Brain microvascular endothelial cell (primary cell): Measurements from ENCODE around the gene SHLD1.

Source experiments
- DNase-seq: peaks from one replicate; pipeline ENCODE4 v3.0.0-alpha.2; 2020
- H3K27ac ChIP-seq: fragments of 250-450 bp; sonication (Bioruptor Pico); 2 replicates; pipeline ENCODE4 v1.5.1; 2020; ENCODE audit warnings: mild to moderate bottlenecking, moderate library complexity
- H3K27me3 ChIP-seq: fragments of 250-450 bp; sonication (Bioruptor Pico); replicated peaks from 2 replicates; pipeline ENCODE4 v1.5.1; 2020; ENCODE audit warnings: mild to moderate bottlenecking
- H3K36me3 ChIP-seq: fragments of 250-450 bp; sonication (Bioruptor Pico); replicated peaks from 2 replicates; pipeline ENCODE4 v1.5.1; 2020; ENCODE audit warnings: mild to moderate bottlenecking
- H3K4me3 ChIP-seq: 2 replicates; pipeline ENCODE4 v1.5.1; 2011; ENCODE audit warnings: low read depth, mild to moderate bottlenecking, control low read depth, low read length, moderate library complexity
- in situ Hi-C: cut with HindIII; loops from 2 replicates; pipeline ENCODE4 v1.10.0; 2017; ENCODE audit warnings: low sequenced_read_pairs, low pct_ligation_motif_present
- TF ChIP-seq, protein P1 (sequence below): IDR thresholded peaks from 2 replicates; pipeline ENCODE4 v1.5.1; 2011; ENCODE audit warnings: low read depth, mild to moderate bottlenecking, moderate library complexity, low read length, control low read depth, inconsistent platforms; ENCODE audit errors: missing control alignments

Gene SHLD1

DNA sequence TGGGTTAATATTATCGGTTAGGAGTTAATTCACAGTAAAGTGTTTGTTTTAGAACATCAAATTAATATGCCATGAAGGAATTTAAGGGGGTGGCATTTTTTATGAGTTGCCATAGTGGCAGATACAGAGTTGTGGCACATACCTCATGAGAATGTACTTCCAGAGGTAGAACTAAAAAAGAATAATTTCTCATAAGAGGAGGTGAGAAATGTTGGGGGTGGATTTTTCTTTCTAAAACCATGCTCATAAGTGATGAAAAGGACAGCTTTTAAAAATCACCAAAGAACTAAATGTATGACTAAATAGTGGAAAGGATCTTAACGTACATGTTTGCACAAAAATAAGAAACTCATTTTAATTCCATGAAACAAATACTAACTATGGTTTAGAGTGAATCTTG lies 58.7 kb downstream of the SHLD1 start:
- Histone ChIP-seq H3K27ac (no peak overlapping the region), H3K4me3 (no peak overlapping the region), H3K36me3 (no peaks in the 10 kb centered on the region), H3K27me3 (no peaks in the 10 kb centered on the region)
- in situ Hi-C loops: no loop called here
- no peak for DNase-seq
- TF ChIP-seq, protein P1, sequence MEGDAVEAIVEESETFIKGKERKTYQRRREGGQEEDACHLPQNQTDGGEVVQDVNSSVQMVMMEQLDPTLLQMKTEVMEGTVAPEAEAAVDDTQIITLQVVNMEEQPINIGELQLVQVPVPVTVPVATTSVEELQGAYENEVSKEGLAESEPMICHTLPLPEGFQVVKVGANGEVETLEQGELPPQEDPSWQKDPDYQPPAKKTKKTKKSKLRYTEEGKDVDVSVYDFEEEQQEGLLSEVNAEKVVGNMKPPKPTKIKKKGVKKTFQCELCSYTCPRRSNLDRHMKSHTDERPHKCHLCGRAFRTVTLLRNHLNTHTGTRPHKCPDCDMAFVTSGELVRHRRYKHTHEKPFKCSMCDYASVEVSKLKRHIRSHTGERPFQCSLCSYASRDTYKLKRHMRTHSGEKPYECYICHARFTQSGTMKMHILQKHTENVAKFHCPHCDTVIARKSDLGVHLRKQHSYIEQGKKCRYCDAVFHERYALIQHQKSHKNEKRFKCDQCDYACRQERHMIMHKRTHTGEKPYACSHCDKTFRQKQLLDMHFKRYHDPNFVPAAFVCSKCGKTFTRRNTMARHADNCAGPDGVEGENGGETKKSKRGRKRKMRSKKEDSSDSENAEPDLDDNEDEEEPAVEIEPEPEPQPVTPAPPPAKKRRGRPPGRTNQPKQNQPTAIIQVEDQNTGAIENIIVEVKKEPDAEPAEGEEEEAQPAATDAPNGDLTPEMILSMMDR: no peak

DNA sequence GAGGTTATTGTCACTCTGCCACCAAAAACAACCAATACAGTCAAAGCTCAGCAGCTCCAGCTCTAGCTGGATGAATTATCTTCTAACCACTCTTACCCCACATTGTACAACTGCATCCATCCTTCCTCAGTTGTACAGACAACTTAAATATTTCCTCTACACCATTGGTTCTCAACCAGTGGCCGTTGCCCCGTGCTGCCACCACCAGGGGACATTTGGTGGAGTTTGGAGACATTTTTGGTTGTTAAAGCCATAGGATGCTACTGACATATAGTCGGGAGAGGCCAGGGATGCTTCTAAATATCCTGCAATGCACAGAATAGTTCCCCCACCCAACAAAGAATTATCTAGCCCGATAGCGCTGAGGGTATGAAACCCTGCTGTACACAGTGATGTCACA lies 59.3 kb downstream of the SHLD1 start:
- TF ChIP-seq, protein P1: no peak
- in situ Hi-C loops: no loop called here
- no peak overlapping the region for H3K4me3 ChIP-seq
- no peaks in the 10 kb centered on the region for H3K36me3 ChIP-seq
- no peak for DNase-seq
- no peak overlapping the region for H3K27ac ChIP-seq
- H3K27me3 ChIP-seq: no peaks in the 10 kb centered on the region

DNA sequence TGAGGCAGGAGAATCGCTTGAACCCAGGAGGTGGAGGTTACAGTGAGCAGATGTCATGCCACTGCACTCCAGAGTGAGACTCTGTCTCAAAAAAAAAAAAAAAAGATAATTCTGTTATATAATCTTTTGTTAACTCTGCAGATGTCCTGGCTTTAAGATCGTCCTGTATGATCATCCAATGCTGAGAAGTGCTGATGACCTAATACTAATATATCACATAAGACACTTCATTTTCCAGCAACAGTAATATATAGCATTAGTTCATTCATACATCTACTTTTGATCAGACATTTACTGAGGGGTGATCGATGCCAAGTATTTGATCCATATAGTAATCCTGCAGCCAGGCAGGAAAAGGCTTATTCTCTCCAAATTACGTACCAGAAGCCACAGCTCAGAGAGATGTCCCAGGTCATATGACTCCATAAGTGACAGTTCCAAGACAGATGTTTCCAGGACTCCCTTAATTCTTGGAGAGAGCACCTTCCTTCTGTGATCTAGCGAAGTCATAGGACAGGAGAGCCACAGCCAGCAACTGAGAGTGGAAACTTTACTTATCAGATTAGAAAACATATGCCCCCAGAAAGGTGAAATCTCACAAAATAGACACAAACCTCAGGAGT lies 60.7 kb downstream of the SHLD1 start:
- Histone ChIP-seq H3K36me3 (no peaks in the 10 kb centered on the region), H3K27ac (no peak overlapping the region), H3K27me3 (no peaks in the 10 kb centered on the region), H3K4me3 (no peak overlapping the region)
- TF ChIP-seq, protein P1: no peak
- DNase-seq: no peak
- in situ Hi-C loops: no loop called here

DNA sequence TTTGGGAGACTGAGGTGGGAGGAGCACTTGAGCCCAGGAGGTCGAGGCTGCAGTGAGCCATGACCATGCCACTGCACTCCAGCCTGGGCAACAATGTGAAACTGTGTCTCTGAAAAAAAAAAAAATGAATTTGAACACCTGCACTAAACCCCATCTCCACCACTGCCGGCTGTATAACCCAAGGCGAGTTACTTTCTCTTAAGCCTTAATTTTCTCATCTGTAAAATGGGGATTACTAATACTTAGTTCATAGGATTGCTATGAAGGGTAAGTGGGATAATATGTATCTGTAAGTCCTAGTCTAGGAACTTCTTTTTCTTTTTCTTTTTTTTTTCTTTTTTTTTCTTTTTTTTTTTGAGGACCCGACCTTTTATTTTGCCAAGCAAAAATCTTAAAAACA lies 61.5 kb downstream of the SHLD1 start:
- TF ChIP-seq, protein P1: no peak
- no peak for DNase-seq
- in situ Hi-C loops: no loop called here
- Histone ChIP-seq H3K27me3 (no peaks in the 10 kb centered on the region), H3K4me3 (no peak overlapping the region), H3K27ac (no peak overlapping the region), H3K36me3 (no peaks in the 10 kb centered on the region)

DNA sequence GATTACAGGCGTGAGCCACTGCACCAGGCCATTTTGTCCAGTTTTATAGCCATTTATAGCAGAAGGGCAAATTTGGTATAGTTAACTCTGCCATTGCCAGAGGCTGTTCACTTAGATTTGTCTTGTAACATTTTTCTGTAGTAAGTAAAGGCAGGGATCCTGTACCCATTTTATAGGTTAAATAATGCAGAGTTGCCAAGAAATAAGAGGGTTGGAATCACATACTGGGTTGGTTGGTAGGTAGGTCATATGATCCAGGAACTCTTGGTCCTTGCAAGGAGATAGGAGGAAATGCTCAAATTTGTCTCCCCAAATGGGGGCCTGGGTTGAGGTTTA lies 68.1 kb downstream of the SHLD1 start:
- DNase-seq: no peak
- in situ Hi-C loops: no loop called here
- H3K36me3 ChIP-seq: no peaks in the 10 kb centered on the region
- TF ChIP-seq, protein P1: no peak
- H3K27ac ChIP-seq: no peak overlapping the region
- H3K27me3 ChIP-seq: no peaks in the 10 kb centered on the region
- H3K4me3 ChIP-seq: no peak overlapping the region

DNA sequence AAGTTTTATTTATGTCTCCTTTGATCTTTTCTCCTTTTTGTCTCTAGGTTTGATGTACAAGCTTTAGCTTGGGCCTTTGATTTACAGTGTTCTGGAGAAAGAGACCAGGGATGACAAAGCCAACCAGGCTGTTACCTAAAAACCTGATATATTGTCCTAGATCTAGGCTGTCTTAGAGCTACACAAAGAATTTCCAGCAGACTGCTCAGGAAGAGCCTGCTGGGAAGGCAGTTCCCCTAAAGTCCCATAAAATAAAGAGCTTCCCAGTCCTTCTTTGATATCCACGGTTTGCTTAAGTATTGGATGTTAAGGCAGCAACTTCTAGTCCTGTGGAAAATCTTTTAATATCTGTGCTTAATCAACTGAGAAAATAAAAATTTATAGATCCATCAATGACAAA lies 70.5 kb downstream of the SHLD1 start:
- no peak for DNase-seq
- no peaks in the 10 kb centered on the region for H3K27me3 ChIP-seq
- no peaks in the 10 kb centered on the region for H3K36me3 ChIP-seq
- in situ Hi-C loops: no loop called here
- no peak overlapping the region for H3K4me3 ChIP-seq
- no peak overlapping the region for H3K27ac ChIP-seq
- TF ChIP-seq, protein P1: no peak
